Esophagus muscularis mucosa (tissue), 4 donors: ENCODE measurements around the gene SIT1. TPM values are rescaled to one million over a fixed set of nuclear protein-coding genes. Genes with fewer than 3 reads are reported as not detected.
"Not testable (repeated sequence)": the region's sequence is repeated elsewhere in the genome, so short reads cannot be mapped to it uniquely, and the experiment has no call there.

ENCODE experiments used
- DNase-seq: peaks from one replicate; pipeline ENCODE4 v3.0.0-alpha.2; 2017; ENCODE audit errors: extremely low spot score
- H3K27ac ChIP-seq, 4 donors: fragments of 200-600 bp; sonication (generic); replicated peaks in 1 of 4; 1 replicate in 3 of 4; 2 replicates in 1 of 4; pipeline ENCODE4 v1.5.1; 2016 to 2019; ENCODE audit warnings: mild to moderate bottlenecking in 1 of 4
- H3K27me3 ChIP-seq, 4 donors: fragments of 200-600 bp; sonication (generic); one replicate each; pipeline versions ENCODE4 v1.5.1 to v1.6.0; 2016 to 2019
- H3K36me3 ChIP-seq, 4 donors: fragments of 200-600 bp; sonication (generic); one replicate each; pipeline ENCODE4 v1.5.1; 2016 to 2019
- H3K4me1 ChIP-seq, 4 donors: fragments of 200-600 bp; sonication (generic); one replicate each; pipeline ENCODE4 v1.5.1; 2016 to 2019
- H3K4me3 ChIP-seq, 4 donors: fragments of 200-600 bp; sonication (generic); 1 replicate in 2 of 4; 2 replicates in 2 of 4; pipeline ENCODE4 v1.5.1; 2016 to 2019; ENCODE audit warnings: mild to moderate bottlenecking in 4 of 4, moderate library complexity in 1 of 4
- H3K9me3 ChIP-seq, 4 donors: fragments of 200-600 bp; sonication (generic); 1 replicate in 3 of 4; 2 replicates in 1 of 4; pipeline ENCODE4 v1.5.1; 2016 to 2019
- CTCF ChIP-seq, 3 experiments: fragments of 200-600 bp in 2 of 3; fragments of 450-650 bp in 1 of 3; sonication (generic) in 2 of 3; IDR thresholded peaks; one replicate each; pipeline ENCODE4 v1.5.1; 2017 to 2019; ENCODE audit warnings: antibody characterized with exemption in 3 of 3, mild to moderate bottlenecking in 2 of 3, moderate library complexity in 1 of 3
- EP300 ChIP-seq: sonication (generic); formaldehyde crosslinking; IDR thresholded peaks from one replicate; pipeline ENCODE4 v1.6.1; 2017; ENCODE audit warnings: antibody characterized with exemption
- POLR2A ChIP-seq: fragments of 450-650 bp; IDR thresholded peaks from one replicate; pipeline ENCODE4 v1.6.1; 2017; ENCODE audit warnings: antibody characterized with exemption, moderate library complexity, mild to moderate bottlenecking, low read depth
- POLR2AphosphoS5 ChIP-seq, 2 donors: sonication (generic); formaldehyde crosslinking; IDR thresholded peaks; one replicate each; pipeline ENCODE4 v1.6.1; 2017; ENCODE audit warnings: antibody characterized with exemption in 2 of 2
- WGBS: methylation state at CpG from one replicate; pipeline ENCODE4 v1.1.5; 2018; 5-methylcytosine and 5-hydroxymethylcytosine counted together
- intact Hi-C: fragments of 100-400 bp; cut with DNase I; formaldehyde crosslinking; loops from one replicate; pipeline ENCODE4 v1.15.1; 2023
- total RNA-seq, 4 donors: library from RNA; depleted of rRNA; stranded (reverse); fragments of >200 nt; gene quantifications; one replicate each; pipeline versions ENCODE4 v1.1.0 to v1.2.1, GENCODE V29; 2016

The SIT1 gene
- total RNA-seq, 4 donors from 2014 or later = 0.40 to 0.83 (median 0.83) TPM; not detected in 1

- intact Hi-C loops = loop anchor here (2.0 kb wide), 1 partner anchor 42 kb away; the partner anchor contains the start of gene TESK1
- H3K4me1 ChIP-seq = peaks cover 8 to 27% (median 22%) of the 10 kb centered on the region in 4 donors
Observed at GRCh38 chr9:35646533-35647265, 4.0 kb downstream of the SIT1 start.

GRCh38 chr9:35646153-35646532 lies 4.6 kb downstream of the SIT1 start:
- WGBS = 8% methylated on average over 11 of the region's 11 CpGs
- Histone ChIP-seq H3K4me3 (peak overlapping the region; percentile 49 to 68 (median 63)), H3K9me3 (no peaks in the 10 kb centered on the region), H3K27me3 (no peaks in the 10 kb centered on the region), H3K4me1 (peaks cover 8 to 27% (median 22%) of the 10 kb centered on the region in 4 donors), H3K27ac (peak overlapping the region; percentile 77 to 92 (median 85)), H3K36me3 (no peaks in the 10 kb centered on the region)
- no peak for DNase-seq
- intact Hi-C loops = loop anchor here (2.0 kb wide), 1 partner anchor 41 kb away; the partner anchor contains the start of gene TESK1
- TF ChIP-seq CTCF (IDR thresholded peaks at IDR 0.05) (peak in 2 of 3 experiments; percentile 5 to 16), EP300 (no peak), POLR2A (no peak)

More at GRCh38 chr9:35646533-35647265, 4.0 kb downstream of the SIT1 start:
- Histone ChIP-seq H3K27me3 (no peaks in the 10 kb centered on the region), H3K27ac (peak overlapping the region; percentile 77 to 92 (median 85)), H3K4me3 (peak overlapping the region; percentile 49 to 68 (median 63)), H3K36me3 (no peaks in the 10 kb centered on the region), H3K9me3 (no peaks in the 10 kb centered on the region)
- WGBS = under 1% methylated on average over 32 of the region's 58 CpGs
- peak in 2 of 3 experiments; percentile 97 to 98 for TF ChIP-seq CTCF (IDR thresholded peaks at IDR 0.05)
- TF ChIP-seq EP300 = no peak
- peak; percentile 96 to 98 for TF ChIP-seq POLR2AphosphoS5 (IDR thresholded peaks at IDR 0.05)
- TF ChIP-seq POLR2A = peak; percentile 81
- peak; percentile 97 for DNase-seq

- Histone ChIP-seq H3K27ac (peak overlapping the region; percentile 77 to 92 (median 85)), H3K4me3 (peak overlapping the region; percentile 49 to 68 (median 63)), H3K4me1 (peaks cover 8 to 27% (median 22%) of the 10 kb centered on the region in 4 donors)
- not testable (repeated sequence) for H3K36me3 ChIP-seq, H3K9me3 ChIP-seq, DNase-seq, H3K27me3 ChIP-seq
- 54% methylated on average over 10 of the region's 10 CpGs for WGBS
- intact Hi-C loops = loop anchor here (2.0 kb wide), 1 partner anchor 41 kb away; the partner anchor contains the start of gene TESK1
Observed at GRCh38 chr9:35645736-35646135, 5.0 kb downstream of the SIT1 start.

- 96% methylated on average over 12 of the region's 12 CpGs for WGBS
- intact Hi-C loops = no loop called here
- DNase-seq = no peak
- peaks cover 8 to 22% (median 17%) of the 10 kb centered on the region in 4 donors for H3K4me1 ChIP-seq
- peaks cover 0 to 5% (median 0%) of the 10 kb centered on the region in 4 donors for H3K36me3 ChIP-seq
- H3K27me3 ChIP-seq = no peaks in the 10 kb centered on the region
- H3K27ac ChIP-seq = no peak overlapping the region
- no peak overlapping the region for H3K4me3 ChIP-seq
- TF ChIP-seq POLR2A (no peak), EP300 (no peak), CTCF (IDR thresholded peaks at IDR 0.05) (no peak), POLR2AphosphoS5 (IDR thresholded peaks at IDR 0.05) (no peak)
- H3K9me3 ChIP-seq = no peaks in the 10 kb centered on the region
Observed at GRCh38 chr9:35643046-35643445, 7.7 kb downstream of the SIT1 start.

- H3K27ac ChIP-seq, H3K9me3 ChIP-seq, H3K36me3 ChIP-seq, DNase-seq, intact Hi-C loops, H3K27me3 ChIP-seq, H3K4me3 ChIP-seq: not testable (repeated sequence)
- H3K4me1 ChIP-seq = peaks cover 4 to 12% (median 9%) of the 10 kb centered on the region in 4 donors
- WGBS = 74% methylated on average over 3 of the region's 3 CpGs
Observed at GRCh38 chr9:35641478-35641877, 9.3 kb downstream of the SIT1 start.

GRCh38 chr9:35640431-35640830 lies 10.3 kb downstream of the SIT1 start:
- H3K9me3 ChIP-seq, intact Hi-C loops, H3K36me3 ChIP-seq, H3K4me3 ChIP-seq, DNase-seq, H3K4me1 ChIP-seq, H3K27me3 ChIP-seq, H3K27ac ChIP-seq: not testable (repeated sequence)
- WGBS = 94% methylated on average over 15 of the region's 15 CpGs
